Inferior parietal cortex (tissue), 1 donor: ENCODE measurements around the gene IRX4.

Experiments
- DNase-seq: peaks from one replicate; pipeline ENCODE4 v3.0.0-alpha.2; 2016; ENCODE audit errors: extremely low spot score

IRX4 gene

DNA sequence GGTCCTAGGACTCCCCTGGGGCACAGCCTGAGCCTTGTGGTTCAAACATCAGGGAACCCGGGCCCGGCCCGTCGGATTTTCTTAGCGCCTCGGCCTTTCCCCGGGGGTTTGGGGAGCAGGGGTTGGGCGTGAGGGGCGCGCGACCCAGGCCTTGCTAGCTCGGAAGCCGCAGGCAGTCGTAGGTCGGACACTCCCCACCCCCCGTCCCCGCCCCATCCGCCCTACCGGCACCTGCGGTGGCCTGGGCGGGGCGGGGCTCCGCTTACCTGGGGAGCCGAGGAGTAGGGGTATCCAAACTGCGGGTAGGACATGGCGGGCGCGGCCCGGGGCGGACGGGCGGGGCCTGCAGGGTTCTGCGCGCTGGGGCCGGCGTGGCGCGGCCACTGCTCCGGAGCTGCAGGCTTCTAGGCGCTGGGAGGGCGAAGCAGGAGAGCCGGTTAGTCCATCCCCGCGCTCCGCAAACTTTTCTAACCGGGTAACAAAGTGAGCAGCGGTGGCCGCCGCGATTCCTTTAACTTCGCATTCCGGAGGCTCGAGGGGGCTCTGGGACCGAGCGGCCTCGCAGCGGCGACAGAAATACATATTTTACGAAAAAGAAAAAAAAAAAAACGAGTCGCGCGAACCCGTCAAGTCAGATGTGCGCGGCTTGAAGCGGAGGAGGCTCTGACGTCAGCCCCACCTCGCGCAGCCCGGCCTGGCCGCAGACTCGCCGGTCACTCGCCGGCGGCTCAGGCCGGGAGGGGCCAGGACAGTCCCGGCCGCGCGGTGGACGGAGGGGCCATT is at the start of gene IRX4:
Gene IRX4, minus strand, starts transcription at position 589 of the 783 bp plus-strand sequence. Its CDS starts 278 bp downstream, at position 311.
- DNase-seq, result no peak

DNA sequence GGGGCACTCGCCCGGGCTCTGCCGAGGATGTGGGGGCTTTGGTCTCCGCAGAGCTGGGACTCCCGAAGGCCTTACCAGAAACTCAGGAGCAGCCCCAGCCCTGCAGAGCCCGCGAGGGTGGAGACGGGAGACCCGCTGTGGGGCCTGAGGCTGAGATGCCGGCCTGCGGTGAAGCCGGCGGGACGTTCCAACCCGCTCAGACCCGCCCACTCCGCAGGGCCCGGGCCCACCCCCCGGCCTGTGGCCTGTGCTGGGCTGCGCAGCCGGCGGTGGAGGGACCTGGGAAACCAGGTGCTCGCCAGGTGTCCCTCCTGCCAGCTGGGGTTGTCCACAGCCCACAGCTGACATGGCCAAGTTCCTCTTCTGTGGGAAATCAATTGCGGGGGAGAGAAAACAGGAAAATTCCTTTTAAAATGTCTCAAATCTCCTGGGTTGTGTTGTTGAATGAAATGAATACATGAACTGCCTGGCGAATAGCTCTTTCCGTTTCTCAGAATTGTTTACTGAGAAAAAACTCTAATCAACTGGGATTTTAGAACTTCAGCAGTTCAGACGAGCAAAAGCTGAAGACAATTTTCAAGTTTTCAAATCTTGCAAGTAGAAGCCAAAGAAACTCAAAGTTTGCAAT is 49.0 kb upstream of the IRX4 start:
- DNase-seq, result peak; percentile 6

DNA sequence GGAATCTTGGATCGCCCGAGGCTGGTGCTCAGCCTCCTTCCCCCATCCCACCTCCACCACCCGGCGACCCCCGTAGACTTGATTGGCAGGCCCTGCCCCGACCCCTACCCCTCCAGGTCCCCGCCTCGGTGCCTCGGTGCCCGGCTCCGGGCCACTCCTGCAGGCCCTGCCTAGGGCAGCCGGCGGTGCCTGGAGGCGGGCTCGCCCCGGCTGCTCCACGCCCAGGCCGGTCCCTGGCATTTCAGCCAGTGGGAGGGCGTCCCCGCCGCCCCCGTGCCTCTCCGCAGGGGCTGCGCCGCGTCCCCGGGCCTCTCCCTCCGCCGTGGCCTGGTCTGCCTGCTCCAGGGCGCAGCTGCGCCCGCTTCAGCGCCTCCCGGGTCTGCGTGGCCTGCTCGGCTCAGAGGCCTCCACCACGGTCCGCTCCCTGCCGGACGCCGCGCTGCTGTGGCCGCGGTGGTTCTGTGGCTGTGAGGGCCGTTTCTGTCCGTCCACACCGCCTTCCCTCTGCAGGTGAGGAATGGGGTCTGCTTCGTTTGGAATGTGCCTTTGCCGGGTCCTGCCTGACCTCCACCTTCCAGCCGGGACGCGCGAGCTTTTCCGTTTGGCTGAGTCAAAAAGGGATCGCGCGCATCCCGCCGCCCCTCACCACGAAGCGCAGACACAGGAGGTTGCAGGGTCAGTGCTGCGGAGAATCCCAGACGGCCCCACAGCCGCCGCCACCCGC is 48.3 kb upstream of the IRX4 start:
- peak; percentile 6 for DNase-seq

DNA sequence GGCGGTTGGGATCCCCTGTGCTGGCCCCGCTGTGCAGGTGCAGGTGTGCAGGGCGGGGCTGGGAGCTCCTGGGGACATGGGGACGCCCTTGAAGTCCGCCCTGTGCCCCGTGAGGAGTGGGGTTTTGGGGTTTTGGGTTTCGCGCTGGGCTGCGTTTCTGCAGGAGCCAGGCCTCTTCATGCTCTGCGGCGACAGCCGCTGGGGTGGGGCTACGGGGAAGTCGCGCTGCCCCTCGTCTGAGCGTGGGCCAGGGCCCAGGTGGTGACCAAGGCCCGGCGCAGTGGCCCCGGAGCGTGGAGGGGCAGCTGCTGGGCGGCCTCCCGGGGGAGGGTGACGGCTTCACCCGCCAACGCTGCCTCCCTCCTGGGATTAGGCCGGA is 47.8 kb upstream of the IRX4 start:
- DNase-seq, result no peak

DNA sequence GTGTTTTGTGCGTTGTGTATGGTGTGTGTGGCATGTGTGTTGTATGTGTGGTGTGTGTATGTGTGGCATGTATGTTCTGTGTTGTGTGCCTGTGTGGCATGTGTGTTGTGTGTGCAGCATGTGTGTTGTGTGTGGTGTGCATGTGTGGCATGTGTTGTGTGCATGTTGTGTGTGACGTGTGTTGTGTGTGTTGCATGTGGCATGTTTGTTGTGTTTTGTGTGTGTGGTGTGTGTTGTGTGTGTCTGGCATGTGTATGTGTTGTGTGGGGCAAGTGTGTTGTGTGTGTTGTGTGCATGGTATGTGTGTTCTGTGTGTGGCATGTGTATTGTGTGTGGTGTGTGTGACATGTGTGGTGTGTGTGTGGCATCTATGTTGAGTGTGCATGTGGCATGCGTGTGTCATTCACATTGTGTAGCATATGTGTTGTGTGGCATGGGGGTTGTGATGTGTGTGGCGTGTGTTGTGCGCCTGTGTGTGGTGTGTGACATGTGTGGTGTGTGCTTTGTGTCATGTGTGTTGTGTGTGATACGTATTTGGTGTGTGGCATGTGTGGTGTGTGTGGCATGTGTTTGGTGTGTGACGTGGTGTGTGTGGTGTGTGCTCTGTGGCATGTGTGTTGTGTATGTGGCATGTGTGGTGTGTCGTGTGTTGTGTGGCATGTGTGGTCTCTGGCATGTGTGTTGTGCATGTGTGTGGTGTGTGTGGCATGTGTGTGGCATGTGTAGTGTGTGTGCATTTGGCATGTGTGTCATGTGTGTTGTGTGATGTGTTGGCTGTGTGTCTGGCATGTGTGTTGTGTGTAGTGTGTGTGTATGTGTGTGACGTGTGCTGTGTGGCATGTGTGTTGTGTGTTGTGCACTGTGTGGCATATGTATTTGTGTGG is 46.6 kb upstream of the IRX4 start:
- DNase-seq, result no peak

DNA sequence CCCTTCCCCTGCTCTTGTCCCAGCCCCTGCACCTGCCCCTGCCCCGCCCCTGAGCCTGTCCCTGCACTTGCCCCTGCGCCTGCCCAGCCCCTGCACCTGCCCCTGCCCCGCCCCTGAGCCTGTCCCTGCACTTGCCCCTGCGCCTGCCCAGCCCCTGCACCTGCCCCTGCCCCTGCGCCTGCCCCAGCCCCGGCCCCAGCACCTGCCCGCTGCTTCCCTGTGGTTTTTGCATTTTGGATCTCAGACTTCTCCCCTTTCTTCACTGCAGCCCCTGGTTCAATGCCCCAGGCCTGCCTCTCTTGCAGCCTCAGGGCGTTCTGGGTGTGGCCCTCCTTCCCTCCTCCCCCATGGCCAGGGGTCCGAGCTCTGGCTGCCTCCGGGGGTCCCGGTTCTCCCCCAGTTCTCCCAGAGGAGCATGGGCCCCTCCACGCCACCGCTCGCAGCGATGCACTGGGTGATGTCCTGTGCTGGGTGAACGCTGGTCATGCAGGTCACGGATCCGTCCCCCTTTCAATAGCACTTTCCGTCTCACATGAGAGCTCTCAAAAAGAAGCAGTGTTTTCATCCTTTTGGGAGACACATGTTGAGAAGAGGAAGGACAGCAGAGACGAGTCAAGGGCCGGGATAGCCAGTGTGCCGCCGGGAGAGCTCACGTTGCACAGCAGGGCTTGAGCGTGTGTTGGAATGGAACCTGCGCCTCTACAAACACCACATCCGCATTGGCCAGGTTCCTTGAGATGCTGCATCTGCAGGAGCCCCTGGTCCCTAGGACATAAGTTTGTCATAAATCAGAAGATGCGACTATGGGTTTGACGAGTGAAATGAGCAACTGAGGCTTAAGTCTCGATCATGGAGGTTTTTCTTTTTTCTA is 44.0 kb upstream of the IRX4 start:
- DNase-seq, result no peak

DNA sequence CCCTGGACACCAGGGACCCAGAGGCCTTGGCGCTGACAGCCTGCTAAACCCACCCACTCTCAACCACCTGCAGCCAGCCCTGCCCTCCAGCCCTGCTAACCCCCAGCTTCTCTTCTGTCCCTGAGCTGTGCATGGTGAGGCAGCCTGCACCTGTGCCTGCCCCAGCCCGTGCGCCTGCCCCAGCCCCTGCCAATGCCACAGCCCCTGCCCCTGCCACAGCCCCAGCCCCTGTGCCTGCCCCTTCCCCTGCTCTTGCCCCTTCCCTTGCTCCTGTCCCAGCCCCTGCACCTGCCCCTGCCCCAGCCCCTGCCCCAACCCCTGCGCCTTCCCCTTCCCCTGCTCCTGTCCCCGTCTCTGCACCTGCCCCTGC is 43.3 kb upstream of the IRX4 start:
- DNase-seq, result no peak

DNA sequence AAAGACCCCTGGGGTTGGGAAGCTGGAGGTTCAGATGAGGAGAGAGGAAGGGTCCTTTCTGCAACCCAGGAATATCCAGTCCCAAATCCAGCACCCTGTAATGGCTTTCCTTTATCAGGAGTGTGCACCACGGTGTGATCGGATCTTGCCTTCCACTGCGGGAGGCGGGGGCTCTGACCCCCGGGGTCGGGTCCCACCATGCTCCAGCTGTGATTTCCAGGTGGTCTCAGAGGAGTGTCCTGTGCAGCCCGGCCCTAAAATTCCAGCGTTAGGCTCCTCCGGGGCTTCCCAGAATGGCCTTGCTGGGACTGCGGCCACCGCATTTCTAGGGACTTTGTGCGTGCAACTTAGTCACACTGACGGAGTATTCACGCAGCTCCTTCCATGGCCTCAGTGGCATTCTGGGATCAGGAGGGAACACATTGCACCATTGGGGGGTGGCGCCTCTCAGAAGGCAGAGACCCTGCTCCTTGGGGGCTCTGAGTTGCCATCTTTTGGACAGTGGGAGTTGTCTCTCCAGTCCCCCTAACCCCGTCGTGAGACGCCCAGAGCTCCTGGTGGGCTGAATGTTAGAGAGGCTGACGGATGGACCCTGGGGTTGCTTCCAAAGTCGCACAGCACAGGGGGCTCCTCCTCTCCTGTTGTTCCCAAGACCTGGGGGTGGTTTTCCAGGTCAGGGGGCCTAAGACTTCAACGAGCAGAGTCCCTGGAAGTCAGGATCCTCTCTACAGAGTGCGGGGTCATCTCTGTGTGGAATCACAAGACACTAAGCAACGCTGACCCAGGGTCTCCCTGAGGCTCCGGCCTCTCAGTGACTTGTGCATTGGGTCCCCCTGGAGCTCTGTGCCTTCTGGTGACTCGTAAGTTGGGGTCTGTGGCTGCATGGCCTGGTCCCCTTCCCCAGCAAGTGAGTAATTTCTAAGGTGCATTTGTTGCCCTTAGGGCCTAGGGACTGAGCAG is 42.7 kb upstream of the IRX4 start:
- no peak for DNase-seq

DNA sequence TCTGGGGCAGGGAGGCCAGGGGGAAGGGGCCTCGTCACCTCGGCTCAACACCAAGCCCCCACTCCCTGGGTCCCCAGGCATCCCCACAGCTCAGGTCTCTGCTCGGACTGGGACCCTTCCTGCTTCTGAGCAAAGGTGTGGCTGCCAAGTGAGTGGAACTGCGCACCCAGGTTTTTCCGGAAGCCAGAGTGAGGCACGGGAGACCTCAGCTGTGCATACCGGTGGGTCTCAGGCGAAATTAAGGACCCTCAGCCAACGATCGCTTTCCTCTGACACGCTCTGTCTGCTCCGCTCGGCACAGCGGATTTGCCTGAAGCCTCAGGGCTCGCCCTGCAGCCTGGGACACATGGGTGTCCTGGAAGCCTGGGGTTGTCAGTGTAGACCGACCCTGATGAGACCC is 41.0 kb upstream of the IRX4 start:
- DNase-seq, result no peak

DNA sequence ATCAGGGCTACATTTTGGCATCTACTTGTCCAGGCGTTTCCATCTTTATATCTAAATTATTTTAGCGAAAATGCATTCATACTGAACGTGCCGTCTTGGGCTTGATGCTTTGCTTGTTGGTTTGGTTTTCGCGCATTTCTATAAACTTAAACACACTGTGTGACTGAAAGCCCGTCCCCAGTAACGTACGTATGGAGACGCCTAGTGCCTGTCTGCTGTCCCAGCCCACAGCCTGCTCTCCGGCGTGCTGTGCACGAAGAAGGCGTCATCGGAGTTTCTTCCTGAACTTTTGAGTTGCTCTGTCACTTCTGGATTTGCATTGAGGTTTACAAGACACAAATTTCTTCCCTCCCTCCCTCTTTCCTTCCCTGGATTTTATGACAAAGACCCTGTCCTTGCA is 40.6 kb upstream of the IRX4 start:
- no peak for DNase-seq

DNA sequence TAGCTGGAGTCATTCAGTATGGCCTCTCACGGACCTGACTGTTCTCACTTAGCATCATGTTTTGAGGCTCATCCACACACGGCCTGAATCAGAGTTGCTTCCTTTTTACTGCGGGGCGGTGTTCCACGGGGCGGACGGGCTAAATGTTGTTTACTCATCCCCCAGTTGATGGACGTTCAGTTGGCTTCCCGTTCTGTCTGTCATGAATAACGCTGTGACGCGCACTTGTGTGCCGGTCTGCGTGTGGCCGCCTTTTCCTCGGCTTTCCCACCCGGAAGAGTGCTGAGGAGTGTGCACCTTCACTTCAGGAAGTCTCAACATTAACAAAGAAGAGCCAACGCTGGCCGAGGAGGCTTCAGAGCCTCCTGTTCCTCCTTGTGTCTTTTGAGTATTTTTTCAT is 39.0 kb upstream of the IRX4 start:
- DNase-seq, result no peak

DNA sequence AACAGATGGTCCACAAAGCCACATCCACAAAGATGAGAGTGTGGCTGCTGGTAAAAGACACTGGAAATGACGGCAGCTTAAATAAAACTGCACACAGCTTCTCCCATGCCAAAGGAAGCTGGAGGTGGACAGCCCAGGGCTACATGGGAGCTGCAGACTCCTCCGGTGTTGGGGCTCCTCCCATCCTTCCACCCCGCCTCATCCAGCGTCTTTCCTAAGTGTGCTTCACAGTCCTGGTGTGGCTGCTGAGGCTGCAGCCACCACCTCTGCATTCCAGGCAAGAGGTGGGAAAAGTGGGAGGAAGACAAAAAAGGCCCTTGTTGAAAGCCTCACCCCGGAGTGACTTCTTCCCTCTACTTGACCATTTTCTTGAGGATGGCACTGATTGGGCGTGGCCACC is 37.0 kb upstream of the IRX4 start:
- no peak for DNase-seq

DNA sequence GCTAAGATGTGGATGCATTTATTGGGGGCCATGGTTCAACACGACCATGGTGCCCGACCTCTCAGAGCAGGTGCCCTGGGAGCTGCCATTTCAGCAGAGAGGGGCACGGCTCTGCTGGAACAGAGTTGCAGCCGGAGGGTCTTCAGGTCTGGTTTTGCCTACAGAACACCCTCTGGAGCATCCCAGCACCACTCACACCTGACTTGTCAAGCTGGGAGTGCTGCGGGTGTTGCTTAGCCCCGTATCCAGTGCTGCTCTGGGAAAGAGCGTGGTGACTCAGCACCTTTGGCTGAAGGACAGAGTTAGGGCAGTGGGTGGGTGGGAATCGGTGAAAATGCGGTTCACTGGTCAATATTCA is 36.5 kb upstream of the IRX4 start:
- DNase-seq, result no peak

DNA sequence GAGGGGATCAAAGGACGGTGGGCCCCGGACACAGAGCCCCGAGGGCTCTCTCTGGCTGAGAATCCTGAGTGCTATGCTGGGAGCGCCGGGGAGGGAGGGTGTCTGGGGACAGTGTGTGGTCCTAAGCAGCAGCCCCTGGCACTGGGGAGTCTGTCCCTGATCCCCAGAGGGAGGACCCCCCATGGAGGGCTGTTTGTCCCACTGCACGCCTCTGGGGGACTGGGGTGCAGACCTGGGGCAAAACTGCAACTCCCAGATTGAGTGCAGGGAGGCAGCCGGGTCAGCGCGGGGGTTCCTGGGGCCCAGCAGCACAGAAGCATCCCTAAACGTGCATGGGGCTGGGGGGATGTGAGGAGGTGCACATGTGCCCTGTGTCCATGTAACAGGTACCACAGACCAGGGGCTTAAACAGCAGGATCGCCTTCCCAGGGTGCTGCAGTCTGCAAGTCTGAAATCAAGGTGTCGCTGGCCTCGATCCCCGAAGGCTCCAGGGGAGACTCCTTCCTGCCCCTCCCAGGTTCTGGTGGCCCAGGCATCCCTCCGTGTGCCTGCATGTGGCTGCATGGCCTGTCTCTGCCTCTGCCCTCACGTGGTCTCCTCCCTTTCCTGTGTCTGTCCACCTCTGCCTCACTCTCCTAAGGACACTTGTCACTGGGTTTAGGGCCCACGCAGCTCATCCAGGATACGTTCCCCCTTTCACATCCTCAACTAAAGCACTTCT is 35.9 kb upstream of the IRX4 start:
- no peak for DNase-seq

DNA sequence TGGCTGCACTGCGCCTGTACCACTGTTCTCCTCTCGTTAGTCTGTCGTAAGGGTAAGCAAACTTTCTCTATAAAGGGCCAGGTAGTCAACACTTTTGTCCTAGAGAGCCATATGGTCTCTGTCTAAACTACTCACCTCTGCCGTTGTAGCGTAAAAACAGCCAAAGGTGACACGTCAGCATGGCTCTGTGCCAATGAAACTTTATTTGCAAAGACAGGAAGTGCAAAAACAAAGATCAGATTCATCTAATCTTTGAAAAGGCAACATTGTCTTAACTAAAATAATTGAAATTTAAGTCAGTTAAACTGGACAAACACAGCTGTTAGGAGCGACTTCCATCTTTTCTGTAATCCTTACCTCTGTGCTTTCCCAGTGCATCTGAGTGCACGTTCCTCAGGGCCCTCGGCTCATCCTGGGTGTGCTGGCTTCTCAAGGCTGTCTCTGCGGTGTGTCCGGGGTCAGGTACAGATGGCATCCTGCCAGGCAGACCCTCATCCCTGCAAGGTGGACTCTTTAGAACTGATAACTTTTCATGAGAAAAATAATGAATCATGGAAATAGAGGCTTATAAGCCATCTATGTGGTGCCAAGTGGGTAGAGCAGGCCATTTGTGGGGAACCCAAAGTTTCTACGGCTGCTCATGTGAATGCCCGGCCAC is 35.2 kb upstream of the IRX4 start:
- DNase-seq, result no peak

DNA sequence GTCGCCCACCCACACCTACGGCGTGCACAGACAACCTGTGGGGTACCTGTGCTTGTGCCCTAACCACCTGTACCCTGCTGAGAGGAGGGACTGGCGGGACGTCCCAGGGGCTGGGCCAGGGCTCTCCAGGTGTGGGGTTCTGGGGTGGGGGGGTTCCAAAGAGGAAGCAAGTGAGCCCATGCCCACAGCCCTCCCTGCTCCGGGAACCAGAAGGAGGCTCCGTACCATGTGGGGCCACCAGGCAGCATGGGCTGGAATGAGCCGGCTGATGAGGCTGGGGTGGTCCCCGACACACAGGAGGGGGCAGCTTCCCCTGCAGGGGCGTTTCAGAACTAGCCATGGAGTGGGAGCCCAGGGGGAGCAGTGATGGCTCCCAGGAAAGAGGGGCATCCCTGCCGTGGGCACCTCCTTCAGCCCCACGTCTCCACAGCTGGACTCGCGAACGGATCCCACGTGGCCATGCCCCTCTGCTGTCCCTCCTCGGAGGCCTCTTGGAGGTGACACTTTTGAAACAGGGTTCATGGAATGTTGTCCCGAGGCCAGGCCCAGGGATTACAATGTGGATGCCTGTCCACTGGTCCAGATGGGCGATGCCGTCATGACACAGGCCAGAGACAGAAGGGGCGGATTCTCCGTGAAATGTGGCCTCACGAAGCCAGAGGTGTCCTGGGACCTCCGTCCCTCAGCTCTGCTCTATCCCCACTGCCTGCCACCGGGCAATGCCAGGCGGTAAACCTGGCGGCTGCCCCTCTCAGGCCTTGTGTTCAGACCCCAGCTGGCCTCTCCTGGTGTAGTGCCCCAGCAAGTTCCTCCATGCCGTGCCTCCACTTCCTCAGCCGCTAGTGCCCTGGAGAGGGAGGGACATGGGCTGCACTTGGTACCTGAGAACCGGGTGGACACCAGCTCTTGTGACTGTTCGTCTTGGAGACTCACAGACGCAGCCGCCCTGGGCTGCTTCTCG is 33.6 kb upstream of the IRX4 start:
- DNase-seq, result no peak

DNA sequence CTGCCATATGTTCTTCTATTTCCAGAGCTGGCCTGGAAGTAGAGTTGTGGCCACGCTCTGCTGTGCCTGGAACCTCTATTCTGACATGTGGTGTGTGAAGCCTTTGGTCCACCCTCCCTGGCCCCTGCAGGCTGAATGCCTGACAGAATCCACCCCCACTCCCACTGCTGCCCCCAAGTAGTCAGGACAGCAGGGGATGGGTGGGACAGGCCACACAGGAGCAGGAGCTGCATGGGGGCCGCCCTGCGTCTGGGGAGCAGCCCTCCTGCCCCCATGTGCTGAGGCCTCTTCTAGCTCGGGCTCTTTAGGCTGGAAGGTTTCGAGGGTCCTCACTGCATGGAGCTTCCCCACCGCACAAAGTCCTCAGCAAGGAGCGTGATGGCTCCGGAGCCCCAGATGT is 32.6 kb upstream of the IRX4 start:
- DNase-seq, result no peak

DNA sequence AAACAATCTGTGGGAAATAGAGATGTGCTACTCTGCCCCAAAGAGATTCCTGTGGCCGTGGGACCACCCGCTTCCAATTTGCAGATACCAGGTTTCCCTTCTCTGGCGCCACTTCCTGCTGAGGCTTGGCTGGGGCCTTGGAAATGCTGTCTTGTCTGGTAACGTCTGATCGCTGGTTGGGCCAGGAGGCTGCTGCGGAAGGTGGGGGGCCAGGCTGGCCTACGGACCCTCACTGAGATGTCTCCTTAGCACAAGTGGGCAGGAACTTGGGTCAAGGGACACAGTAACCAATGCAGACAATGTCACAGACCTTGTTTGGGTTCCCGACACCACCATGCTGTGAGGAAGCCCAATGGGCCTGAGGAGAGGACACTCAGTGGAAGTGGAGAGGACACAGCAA is 31.7 kb upstream of the IRX4 start:
- no peak for DNase-seq
